Left renal pelvis (tissue), 4 donors: ENCODE measurements around the gene C12orf50. TPM values are rescaled to one million over a fixed set of nuclear protein-coding genes. Genes with fewer than 3 reads are reported as not detected.
"Not testable (repeated sequence)": the region's sequence is repeated elsewhere in the genome, so short reads cannot be mapped to it uniquely, and the experiment has no call there.

Experiments used
- DNase-seq, 4 donors: peaks; one replicate each; pipeline ENCODE4 v3.0.0-alpha.2; 2013; ENCODE audit warnings: low read depth in 4 of 4, low spot score in 3 of 4
- polyA plus RNA-seq, 4 donors: library from polyadenylated mRNA; unstranded; fragments of 120-200 nt; gene quantifications; one replicate each; pipeline ENCODE4 v1.2.1, GENCODE V29; 2013; ENCODE audit not compliant: insufficient read length in 4 of 4

Gene C12orf50, protein sequence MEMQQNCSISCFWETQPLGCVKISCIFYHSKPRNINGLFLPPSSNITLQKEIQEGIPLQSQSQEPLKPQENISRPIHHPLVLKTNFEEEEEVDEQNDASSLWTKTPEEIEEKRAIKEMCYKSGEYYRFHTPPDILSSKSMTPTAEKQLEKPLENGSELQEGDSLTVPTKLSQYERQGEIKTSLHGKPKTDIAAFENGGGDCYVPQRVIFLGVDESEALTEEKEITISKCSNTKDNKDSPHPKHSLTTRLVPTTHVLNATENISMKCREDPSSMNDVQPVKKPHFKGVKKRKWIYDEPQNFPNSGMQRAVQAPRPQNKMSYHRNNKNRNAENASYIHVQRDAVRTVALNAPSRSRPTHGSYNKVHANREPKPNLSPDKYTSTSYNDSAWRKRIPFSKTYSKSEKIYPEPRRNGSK
- under 1 TPM; 0.17 to 0.47 (median 0.32) TPM for polyA plus RNA-seq

DNA sequence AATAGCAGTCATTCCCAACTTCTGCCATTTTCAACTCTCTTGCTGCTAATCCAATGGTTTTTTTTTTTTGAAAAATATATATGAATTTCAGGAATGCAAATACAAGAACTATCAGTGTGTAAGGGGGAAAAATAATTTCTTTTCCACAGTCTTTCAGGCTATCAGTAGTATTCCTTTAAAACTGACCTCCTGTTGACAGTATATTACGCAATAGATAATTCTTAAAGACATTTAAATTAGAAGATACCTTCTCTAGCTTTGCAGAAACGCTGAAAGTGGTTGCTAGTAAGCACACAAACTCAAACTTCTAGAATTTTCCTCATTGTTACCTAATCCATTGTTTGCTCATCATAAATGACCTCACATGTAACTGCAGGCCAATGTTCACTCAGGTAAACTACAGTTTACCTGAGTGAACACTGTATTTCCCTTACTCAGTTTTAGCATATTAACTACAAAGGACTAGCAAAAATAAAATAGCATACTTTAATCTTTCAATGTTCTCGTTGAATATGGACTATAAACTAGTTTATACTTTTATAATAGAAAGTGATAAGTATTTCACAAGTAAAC is at the start of gene C12orf50:
TSS of gene C12orf50 (minus strand) at position 309 of the 573 bp plus-strand sequence. CDS start 2,439 bp downstream, outside the sequence.
- DNase-seq, result no peak

DNA sequence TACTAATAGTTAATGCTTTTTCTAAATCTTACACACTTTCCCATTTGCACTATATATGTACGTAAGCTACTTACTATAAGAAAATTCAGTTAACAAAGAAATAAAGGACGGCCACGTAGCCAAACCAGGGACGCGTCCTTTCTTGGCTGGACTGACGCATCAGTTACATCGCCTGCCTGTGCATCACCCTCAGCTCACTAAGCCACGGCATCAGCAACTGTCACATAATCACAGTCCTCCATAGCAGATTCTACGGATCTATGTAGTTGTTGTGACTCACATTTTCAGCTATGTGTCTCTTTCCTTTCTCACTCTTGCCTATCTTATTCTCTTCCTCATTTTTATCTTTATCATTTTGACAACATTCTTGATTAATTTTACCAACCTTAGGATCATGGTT is 38.1 kb upstream of the C12orf50 start:
- no peak for DNase-seq

DNA sequence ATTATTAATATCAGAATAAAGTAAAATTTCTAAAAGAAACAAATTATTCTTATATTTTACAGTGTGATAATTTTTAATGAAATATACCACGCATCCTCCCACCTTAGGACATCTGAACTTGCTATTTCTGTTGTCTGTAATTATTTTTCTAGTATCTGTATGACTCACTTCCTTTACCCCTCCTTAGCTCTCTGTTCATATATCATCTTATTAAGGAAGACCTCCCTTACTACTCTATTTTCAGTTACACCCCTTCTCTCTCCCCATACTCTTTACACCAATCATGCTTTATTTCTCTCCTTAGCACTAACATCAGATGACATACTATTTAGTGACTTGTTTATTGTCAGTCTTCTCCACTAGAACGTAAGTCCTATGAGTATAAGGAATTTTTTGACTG is 34.2 kb upstream of the C12orf50 start:
- DNase-seq, result no peak

DNA sequence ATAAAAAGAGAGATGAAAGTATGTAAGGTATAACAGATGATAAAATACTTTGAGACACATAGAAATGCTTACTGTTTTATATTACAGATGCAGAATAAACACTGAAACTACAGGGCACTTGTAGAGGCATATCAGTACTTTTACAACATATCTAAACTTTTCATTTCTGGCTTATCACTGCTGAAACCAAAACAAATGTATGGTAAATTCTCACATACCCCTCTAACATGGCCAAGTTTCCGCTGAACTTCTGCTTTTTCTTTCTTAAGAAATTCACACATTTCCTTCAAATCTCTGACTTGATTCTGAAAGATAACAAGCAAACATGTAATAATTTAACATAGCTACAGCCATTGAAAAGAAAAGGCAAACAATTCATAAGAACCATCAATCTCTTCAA is 33.3 kb upstream of the C12orf50 start:
- no peak for DNase-seq

DNA sequence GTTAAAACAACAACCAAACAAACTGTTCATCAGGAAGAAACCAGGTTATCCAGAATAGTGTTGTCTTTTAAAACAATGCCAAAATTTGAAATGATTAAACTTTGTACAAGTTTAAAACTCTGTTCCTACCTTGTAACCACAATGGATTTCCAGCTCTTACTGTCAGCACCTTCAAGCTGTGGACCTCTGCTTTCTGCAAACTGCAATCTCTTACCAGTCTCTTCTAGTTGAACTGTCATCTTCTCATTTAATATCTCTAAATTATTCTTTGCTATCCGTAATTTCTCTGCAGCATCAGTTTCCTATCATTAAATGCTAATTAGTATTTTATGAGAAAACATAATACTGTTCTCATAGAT is 29.5 kb upstream of the C12orf50 start:
- DNase-seq, result no peak

DNA sequence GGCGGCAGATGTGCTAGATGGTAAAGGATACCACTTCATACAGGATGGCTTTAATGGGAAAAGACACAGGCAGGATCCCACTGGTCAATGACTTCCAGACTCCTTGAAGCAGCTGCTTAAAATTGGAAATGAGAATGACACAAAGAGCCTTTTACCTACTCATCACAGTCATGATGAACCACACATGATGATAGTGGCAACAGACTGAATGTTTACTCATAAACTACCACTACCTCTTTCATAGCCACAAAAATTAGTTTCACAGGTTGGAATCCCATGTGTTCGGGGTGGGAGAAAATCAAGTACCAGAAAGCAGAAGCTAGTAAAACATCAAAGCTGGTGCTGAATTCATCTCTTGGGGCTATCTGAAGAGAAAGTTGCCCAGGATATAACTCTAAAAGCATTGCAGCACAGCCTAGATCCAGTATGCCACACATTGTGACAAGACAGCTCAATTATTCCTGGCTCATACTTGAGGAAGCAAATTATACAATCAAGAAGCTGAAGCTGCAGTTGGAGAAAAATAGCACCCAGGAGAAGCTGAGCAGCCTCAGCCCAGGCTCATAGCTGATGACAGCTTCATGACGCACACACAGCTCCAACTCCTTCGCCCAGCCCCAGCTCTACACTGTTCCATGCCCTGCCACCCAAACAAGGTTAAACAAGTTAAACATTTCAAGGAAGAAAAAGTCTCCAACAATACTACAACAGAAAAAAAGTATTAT is 29.0 kb upstream of the C12orf50 start:
- no peak for DNase-seq

DNA sequence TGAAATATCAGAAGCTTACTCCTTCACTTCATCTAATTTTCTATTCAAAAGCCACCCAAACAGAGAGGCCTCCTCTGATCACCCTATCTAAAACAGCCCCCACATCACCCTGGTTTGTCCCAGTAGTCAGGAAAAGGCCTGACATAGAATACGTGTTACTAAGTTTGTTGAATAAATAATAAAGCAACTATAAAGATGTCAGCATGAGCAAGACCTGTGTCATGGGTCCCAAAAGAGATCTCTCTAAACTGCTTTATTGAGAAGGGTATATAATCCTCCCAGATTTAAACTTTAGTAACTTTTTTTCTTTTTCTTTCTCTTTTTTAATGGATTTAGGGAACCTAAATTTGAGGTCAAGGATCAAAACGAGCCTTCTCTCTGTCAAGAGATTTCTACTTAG is 27.4 kb upstream of the C12orf50 start:
- no peak for DNase-seq

DNA sequence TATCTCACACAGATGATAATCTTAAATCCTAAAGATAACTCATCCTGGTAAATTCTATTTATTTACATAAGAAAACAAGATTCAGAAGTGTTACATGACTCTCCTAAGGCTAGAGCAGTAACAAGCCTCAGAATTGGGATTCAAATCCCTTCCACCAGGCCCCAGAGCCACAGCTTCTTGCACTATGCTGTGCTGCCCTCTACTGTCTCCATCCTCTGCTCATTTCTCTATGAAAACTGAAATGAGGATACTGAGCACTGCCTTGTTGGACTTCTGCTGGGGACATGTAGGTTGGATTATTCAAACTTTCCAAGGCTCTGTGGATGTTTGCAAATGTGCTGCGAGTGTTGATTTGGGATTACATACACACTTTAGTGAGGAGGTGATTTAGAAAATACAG is 23.5 kb upstream of the C12orf50 start:
- no peak for DNase-seq

DNA sequence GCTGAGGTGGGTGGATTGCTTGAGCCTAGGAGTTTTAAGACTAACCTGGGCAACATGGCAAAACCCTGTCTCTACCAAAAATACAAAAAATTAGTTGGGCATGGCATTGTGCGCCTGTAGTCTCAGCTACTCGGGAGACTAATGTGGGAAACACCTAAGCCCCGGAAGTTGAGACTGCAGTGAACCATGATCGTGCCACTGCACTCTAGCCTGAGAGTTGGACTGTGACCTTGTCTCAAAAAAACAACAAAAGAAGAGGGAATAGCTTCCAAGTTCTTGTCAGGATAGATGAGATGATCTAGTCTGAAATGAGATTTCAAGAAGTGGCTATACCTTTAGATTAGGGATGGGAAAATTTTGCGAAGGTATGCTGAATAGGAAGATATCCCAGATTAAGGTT is 14.8 kb upstream of the C12orf50 start:
- DNase-seq, result no peak

DNA sequence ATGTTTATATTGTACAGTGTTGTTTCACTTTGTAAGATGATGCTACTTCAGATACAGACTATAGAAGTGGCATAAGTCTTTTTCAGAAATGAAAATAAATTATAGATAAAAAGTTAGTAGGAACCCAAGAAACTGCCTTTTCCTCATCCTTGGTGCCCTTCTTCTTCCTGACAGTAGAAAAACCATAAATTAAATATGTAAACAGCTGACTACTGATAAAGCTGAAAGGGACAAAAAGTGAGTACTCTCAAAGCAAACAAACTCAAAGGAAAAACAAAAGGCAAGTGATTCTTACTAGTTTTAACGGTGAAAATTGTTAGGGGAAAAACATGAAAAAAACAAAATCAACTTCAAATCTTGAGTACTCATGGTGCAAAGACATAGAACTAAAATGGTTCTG is 8.6 kb upstream of the C12orf50 start:
- DNase-seq, result no peak

DNA sequence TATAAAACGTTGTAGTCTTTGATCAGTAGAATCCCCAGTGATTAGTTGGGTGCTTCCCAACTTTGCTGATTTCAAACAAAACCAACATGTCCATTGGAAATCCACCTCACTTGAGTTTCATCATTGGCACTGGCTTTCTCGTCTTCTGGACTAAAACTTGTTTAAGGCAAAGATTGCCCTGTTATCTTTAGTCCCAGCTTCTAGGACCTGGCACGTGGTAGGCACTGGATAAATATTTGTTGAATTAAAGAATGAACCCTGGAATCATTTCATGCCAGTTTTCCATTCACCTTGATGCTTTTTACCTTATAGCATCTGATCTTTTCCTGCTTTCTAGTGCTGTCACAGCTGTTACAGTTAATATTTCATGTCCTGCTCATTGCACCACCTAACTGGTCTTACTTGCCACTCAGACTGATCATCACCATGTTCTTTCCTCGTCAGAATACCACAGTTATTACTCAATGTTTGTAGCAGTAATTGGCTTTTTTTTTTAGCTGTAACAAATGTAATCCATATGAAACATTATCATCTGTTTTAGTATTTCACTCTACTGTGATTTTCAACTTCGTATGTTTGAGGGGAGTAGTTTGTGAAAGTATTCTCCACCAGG is 7.3 kb upstream of the C12orf50 start:
- DNase-seq, result no peak

DNA sequence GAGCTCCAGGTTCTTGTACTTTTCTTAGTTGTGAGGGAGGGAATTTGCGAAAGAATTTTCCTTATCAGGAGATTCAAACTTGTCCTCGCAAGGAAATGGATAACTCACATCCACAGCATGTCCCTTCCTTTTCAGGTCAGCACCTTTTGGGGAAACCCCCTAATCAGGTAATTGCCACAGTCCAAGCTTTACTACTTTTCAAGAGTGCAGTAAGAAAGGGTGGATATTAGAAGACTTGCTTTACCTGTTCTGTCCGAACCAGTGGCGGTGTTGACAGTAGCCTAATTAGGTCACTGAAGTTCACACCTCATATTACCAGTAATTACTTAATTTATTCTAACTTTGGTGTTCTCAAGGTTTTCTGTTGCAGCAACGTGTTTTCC is 6.7 kb upstream of the C12orf50 start:
- peak in 1 of 4 donors; percentile 7 for DNase-seq

DNA sequence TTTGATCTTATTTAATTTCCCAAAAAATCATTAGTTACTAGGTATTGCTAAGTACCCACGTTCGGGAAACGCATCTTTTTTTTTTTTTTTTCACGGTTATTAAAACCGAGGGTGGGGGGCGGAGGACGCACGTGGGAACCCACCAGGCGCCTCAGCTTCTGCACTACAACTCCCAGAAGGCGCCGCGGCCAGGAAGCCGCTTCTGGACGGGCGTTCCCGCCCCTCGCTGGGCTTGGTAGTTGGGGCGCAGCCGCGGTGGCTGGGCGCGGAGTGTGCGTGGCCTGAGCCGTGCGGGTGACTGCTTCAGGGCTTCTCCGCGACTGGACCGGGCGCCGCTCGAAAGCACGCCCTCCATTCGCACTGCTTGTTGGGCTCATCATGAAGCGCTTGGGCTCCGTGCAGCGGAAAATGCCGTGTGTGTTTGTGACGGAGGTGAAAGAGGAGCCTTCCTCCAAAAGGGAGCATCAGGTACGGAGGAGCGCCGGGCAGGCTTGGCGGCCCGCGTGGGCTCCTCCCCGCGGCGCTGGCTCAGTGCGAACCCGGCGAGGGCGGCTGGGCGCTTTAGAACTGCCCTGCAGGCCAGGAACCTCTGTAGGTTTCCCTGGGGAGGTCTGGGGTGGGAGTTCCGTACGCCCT is 6.2 kb upstream of the C12orf50 start:
- peak; percentile 69 to 77 (median 76) for DNase-seq

DNA sequence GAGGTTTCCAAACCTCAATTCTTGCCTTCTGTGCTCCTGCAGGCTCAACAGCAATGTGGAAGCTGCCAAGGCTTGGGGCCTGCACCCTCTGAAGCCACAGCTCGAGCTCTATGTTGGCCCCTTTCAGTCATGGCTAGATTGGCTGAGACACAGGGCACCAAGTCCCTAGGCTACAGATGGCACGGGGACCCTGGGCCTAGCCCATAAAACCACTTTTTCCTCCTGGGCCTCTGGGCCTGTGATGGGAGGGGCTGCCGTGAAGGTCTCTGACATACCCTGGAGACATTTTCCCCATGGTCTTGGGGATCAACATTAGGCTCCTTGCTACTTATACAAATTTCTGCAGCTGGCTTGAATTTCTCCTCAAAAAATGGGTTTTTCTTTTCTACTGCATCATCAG is 2.0 kb upstream of the C12orf50 start:
- not testable (repeated sequence) for DNase-seq

DNA sequence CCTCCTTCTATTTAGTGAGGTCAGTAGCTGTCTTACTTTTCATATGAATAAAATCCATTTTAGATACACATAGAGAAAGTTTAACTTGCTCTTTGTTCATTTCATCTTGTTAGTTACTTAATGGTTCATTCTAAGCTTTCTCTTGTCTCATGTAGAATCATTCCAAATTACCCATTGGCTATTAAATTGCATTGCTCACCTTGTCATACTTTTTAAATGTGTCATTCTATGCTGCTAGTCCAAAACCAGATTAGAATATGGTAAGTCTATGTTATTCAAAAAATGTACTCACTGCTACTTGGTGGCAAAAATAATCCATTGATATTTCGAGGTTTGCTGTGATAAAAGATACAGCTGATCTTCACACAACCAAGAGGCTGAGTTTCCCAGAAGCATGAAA is 3.0 kb downstream of the C12orf50 start:
- no peak for DNase-seq

DNA sequence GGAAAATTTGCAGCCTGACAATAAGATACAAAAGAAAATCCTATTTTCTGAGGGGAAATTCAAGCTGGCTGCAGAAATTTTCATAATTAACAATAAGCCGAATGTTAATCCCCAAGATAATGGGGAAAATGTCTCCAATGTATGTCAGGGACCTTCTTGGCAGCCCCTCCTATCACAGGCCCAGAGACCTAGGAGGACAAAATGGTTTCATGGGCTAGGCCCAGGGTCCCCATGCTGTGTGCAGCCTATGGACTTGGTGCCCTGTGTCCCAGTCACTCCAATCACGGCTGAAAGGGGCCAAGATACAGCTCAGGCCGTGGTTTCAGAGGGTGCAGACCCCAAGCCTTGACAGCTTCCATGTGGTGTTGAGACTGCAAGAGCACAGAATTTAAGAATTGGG is 11.2 kb downstream of the C12orf50 start:
- DNase-seq, result no peak

DNA sequence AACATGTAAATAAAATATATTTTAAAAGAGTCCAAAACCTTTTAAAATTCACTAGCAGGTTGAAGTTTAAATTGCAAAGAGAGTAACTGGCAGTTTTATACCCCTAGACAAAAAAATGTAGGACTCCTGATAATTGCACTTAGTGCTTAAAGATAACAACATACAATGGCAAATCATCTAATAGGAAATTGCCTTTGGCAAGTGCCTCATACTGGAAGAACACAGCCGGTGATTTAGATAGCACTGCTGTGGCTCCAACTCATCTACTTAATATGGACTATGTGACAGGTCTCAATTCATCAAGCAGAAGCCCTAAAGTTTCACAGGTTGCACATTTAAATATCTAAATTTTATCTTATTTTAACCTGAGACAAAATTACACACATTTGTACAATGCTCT is 13.4 kb downstream of the C12orf50 start:
- DNase-seq, result no peak

DNA sequence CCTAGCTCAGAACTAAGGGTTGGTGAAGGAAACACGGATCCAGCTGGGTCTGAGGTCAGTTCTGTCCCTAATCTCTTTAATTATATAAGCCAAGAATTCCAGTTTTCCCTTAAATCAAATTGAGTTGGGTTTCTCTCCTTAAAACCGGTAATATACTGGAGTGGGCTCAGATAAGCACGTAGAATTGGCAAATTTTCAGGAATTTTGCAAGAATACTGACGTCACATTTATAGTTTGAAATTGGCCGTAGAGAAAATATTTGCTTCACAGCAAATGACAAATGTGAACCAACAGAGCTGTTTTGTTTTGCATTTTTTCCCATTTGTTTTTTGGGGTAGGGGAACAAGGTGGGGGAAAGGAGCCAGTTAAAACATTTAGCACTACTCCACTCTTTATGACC is 17.4 kb downstream of the C12orf50 start:
- no peak for DNase-seq

DNA sequence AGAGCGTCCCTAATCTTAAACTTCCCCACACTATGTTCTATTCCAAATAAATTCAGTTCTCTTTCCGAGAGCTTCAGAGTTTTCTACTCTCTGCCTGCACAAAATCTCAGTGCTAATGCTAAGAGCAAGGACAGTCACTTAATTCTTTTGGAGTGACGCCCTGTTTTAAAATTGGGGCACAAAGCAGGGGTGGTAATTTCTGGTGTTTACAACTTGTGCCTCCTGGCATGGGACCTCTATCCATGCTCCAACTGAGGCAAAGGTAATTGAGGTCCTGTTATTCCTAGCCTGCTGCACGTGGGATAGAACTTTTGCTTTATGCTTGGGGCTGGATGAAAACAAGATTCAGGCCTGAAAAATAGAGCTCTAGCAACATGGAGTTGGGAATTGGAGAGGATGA is 22.9 kb downstream of the C12orf50 start:
- DNase-seq, result no peak

DNA sequence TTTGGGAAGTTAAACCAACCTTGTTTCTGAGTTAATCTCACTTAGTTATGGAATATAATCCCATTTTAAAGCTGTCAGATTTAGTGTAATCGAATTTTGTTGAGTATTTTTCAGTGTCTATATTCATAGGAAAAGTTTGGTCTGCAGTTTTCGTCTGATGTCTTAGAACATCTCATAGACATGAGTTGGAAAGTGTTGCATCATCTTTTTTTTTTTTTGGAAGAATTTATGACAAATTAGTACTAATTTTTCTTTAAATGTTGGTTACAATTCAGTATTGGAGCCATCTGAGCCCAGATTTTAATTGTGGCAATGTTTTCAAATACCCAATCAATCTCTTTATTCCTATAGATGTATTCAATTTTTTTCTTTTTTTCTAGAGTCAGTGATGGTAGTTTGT is 27.9 kb downstream of the C12orf50 start:
- DNase-seq, result no peak
